ENCODE measurements around the gene DCC.

Gene DCC

GRCh38 chr18:53080687-53081086, 740.7 kb downstream of the DCC start:
- DNase-seq (ENCODE audit: low read depth): no peak

GRCh38 chr18:53093636-53094035, 753.6 kb downstream of the DCC start:
- no peak for DNase-seq (ENCODE audit: low read depth)

DNA sequence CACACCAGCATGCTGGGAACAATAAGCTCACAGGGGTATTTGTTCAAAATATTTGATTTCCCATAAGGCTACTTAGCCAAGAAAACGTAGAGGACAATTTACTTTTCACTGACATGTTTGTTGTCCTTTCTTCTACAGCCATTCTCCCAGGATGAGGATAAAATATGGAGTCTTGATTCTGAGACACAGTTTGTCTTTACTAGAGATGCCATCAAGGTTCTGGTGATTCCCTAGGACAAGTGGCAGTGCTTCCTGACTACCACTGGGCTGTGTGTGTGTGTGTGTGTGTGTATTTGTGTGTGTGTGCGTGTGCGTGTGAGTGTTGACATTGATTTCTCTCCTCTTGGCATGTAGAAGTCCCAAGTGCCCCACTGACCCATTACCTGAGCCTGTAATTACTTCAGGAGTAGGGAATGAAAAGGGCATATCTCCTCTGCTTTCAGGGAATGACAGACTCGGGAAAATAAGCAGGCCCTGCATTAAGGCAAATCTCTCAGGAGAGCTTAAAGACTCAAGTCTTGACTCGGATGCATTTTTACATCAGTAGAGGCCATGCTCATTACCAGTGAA, 761.6 kb downstream of the DCC start:
- no peak for DNase-seq (ENCODE audit: low read depth)

GRCh38 chr18:53114441-53114840, 774.4 kb downstream of the DCC start:
- DNase-seq (ENCODE audit: low read depth): no peak

- no peak for DNase-seq (ENCODE audit: low read depth)
Measured at GRCh38 chr18:53115876-53116585, 776.0 kb downstream of the DCC start.

DNA sequence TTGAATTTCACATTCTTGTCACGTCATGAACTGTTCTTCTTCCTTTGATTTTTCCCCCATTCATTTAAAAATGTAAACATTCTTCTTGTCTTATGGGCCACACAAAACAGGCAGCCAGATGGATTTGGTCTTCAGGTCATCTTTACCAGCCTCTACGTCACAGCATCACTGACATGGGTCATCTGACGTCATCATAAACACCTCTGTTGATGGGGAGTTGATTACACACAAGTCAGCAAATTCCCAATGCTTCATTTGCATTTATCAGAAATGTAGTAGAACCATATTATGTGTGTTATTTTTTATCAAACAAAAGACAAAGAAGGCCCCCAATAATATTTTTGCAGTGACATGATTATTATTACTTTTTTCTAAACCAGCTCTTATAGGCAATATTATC, 777.9 kb downstream of the DCC start:
- DNase-seq (ENCODE audit: low read depth): no peak

- DNase-seq (ENCODE audit: low read depth): no peak
Measured at GRCh38 chr18:53126210-53126609, 786.2 kb downstream of the DCC start.

DNA sequence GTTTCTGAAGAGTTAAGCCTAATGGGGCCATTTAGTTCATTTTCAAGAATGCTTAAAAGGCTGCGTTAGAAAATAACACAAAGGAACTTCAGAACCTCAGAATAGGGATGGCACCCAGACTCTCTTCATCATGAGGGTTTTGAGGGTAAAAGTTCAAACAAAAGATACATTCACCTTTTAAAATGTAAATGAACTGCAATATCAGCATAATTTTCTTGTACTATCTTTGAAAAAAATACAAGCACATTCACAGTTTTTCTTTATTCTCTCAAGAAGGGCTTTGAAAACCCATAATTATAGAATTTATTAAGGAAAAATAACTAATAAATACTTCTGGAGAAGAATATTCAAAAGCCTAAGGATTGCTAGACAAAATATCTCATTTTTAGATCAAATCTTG, 791.0 kb downstream of the DCC start:
- DNase-seq (ENCODE audit: low read depth): no peak

GRCh38 chr18:53134711-53135110, 794.7 kb downstream of the DCC start:
- no peak for DNase-seq (ENCODE audit: low read depth)

DNA sequence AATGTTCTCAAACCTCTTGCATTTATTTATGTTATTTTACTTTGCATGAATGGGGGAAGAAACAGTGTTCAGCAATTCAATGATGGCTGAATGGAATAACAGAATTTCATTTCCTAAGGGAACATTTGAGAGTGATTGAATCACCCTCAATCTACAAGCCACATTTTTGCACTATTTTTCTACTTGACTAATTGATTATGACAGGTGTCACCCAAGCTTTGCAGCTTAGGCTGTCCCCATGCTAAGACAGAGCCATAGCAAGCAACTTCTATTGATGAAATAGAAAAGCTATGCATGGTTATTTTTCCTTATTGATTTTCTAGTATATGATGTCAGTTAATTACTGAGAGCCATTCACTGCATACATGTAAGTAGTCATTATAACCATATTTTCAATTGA, 795.7 kb downstream of the DCC start:
- DNase-seq (ENCODE audit: low read depth): no peak

GRCh38 chr18:53139746-53140500, 799.9 kb downstream of the DCC start:
- no peak for DNase-seq (ENCODE audit: low read depth)

DNA sequence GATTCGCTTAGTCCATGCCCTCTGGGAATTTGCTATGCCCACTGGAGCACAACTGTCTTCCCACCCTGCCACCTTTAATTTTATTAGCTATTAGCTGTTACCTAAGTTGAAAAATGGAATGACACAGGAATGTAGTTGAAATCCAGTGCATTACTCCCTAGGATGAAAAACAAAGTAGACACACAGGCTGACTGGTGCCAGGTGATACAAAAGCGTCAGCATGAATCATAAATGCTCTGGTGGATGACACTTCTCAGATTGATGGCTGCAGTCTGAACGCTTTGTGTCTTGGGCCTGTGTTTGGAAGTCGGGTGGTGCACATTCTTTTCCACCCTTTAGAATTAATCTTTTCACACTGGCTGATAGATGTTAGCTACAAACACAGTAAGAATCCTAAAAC, 802.0 kb downstream of the DCC start:
- DNase-seq (ENCODE audit: low read depth): no peak

- no peak for DNase-seq (ENCODE audit: low read depth)
Measured at GRCh38 chr18:53147472-53147871, 807.5 kb downstream of the DCC start.

DNA sequence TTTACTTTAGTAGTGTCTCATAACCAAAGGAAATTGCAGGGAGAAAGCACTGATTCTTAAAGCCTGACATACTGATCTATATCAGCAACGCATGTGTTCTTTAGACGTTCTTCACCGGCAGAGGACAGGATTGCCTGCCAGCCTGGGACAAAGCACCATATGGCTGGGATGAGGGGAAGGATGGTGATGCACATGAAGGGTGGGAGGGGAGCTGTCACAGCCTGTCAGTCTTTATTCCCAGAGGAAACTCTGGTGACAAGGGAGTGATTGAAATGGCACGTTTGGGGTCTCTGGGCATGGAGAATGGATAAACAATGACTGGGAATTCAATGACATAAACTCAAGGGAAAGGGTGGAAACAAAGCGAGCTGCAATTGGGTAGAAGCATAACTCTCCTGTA, 808.1 kb downstream of the DCC start:
- DNase-seq (ENCODE audit: low read depth): no peak

- DNase-seq (ENCODE audit: low read depth): no peak
Measured at GRCh38 chr18:53152476-53152875, 812.5 kb downstream of the DCC start.

DNA sequence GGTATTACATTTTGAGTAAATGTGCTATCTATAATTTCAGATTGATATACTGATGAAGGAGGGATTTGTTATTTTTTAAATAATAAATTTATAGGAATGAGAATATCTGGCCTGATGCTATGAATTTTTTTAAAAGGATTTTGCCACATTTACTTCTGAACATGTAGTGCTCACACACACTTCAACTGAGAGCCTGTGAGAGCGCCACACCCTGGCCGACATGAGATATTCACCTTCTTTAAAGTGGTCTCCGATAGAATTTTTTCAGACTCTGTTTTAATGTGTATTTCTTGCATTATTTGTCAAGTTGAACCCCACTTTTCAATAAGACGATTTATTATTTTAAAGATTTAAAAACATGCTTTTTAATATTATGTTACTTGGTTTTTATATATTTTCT, 813.3 kb downstream of the DCC start:
- no peak for DNase-seq (ENCODE audit: low read depth)

GRCh38 chr18:53153800-53154199, 813.8 kb downstream of the DCC start:
- no peak for DNase-seq (ENCODE audit: low read depth)

- DNase-seq (ENCODE audit: low read depth): no peak
Measured at GRCh38 chr18:53165770-53166169, 825.8 kb downstream of the DCC start.

- no peak for DNase-seq (ENCODE audit: low read depth)
Measured at GRCh38 chr18:53169346-53169745, 829.3 kb downstream of the DCC start.

DNA sequence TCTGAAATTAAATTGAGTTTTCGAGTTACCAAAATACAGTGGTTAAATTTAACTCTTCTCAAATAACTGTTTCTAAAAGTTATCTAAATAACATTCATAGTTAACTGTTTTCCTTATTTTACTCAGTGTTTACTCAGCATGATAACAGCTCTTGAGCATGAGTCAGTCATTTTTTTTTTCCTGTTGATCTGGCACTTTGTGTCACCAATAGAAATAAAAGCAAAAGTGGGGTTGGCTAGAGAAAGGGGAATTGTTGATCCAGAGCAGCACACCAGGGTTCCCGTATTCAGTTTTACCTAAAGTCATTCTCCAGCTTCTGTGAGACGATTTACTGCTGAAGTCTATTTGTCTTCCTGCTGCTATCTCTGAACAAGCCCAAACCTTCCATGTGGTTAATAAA, 851.6 kb downstream of the DCC start:
- DNase-seq (ENCODE audit: low read depth): no peak

DNA sequence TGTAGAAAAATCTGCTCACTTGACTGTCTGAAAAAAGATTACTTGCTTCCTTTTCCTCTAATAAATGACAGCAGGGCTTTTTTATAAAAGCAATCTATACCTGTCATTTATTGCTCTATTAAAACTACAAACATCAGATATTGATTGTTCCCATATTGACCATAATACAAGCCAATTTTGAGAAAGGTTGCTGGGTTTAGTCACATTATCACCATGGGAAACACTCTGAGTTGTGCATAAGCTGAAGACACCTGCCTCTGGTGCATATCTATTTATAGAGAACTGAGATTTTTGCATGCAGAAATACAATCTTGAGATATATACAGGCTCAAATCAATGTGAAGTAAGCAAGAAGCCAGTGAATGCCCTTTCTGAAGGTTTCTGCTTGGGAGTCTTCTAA, 853.9 kb downstream of the DCC start:
- DNase-seq (ENCODE audit: low read depth): no peak

DNA sequence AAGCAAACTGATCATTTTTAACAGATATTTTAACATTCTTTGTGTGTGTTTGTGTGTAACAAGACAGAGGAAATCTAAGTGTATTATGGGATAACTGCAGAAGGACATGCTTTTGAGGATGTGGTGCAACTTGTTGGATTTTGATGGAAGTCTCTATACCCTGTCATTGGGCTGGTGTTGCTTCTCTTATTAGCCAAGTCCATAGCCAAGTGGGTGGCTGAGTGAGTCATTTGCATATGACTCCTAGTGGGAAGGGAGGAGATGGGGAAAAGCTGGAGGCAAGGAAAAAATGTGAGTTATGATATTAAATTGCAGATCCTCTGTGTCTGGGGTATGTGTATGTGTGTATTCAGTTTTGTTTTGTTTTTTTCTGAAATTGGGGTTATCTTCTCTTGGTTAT, 879.9 kb downstream of the DCC start:
- DNase-seq (ENCODE audit: low read depth): no peak

GRCh38 chr18:53224128-53224778, 884.3 kb downstream of the DCC start:
- DNase-seq (ENCODE audit: low read depth): no peak

Data from fibroblast of gingiva (primary cell).